H1 (cell line): ENCODE results near the gene VMO1. TPM values are rescaled to one million over a fixed set of nuclear protein-coding genes. Genes with fewer than 3 reads are reported as not detected.

ENCODE experiments used
- BRCA1 ChIP-seq: IDR thresholded peaks from 2 replicates; pipeline ENCODE4 v1.6.1; 2012; ENCODE audit warnings: low read depth, low read length, improper control_type of control experiment
- CHD2 ChIP-seq: IDR thresholded peaks from 2 replicates; pipeline ENCODE4 v1.6.1; 2012; ENCODE audit warnings: low read length, improper control_type of control experiment
- CHD7 ChIP-seq: fragments of 300-600 bp; sonication (generic); IDR thresholded peaks from 2 replicates; pipeline ENCODE4 v1.7.1; 2012; ENCODE audit warnings: low read length, moderate library complexity, mild to moderate bottlenecking, inconsistent platforms; ENCODE audit not compliant: insufficient replicate concordance
- NRF1 ChIP-seq: IDR thresholded peaks from 2 replicates; pipeline ENCODE4 v1.6.1; 2011; ENCODE audit warnings: mild to moderate bottlenecking, low read depth, low read length, improper control_type of control experiment
- TAF7 ChIP-seq: optimal IDR thresholded peaks from 2 replicates; pipeline ENCODE3; 2011; ENCODE audit warnings: low read depth, mild to moderate bottlenecking, inconsistent platforms, low read length, moderate library complexity, borderline replicate concordance
- TCF12 ChIP-seq: IDR thresholded peaks from 2 replicates; pipeline ENCODE4 v1.6.1; 2011; ENCODE audit warnings: low read depth, mild to moderate bottlenecking, low read length
- ZNF274 ChIP-seq: IDR thresholded peaks from 2 replicates; pipeline ENCODE4 v1.7.0; 2012; ENCODE audit warnings: low read length, borderline replicate concordance; ENCODE audit errors: extremely low read depth
- polyA plus RNA-seq, 7 experiments: library from polyadenylated mRNA; depleted of rRNA in 3 of 7; stranded (reverse) in 5 of 7; unstranded in 2 of 7; fragments of >200 nt in 5 of 7; fragments of 200-250 nt in 2 of 7; gene quantifications; 1 replicate in 5 of 7; 2 replicates in 1 of 7; 4 replicates in 1 of 7; pipeline versions ENCODE4 v1.2.1 to v1.2.3, GENCODE V29; 2011 to 2013; ENCODE audit warnings: missing spikeins in 2 of 7, mixed read lengths in 2 of 7
- total RNA-seq: library from RNA; stranded (reverse); fragmentation: NEBNext Ultra II Directional; extraction: Animal tissue kit (Norgen Biotek cat#: 25700); gene quantifications from 2 replicates; pipeline ENCODE4 v1.2.1, GENCODE V29; 2021

Gene VMO1
- total and polyA plus RNA-seq, 2 of the 8 experiments (the other 6 are each of a cell fraction or from before 2014, with no cell fraction given), result 0.30 TPM; not detected in 1

GRCh38 chr17:4739122-4740024 is 46.8 kb downstream of the VMO1 start, which contains the start of the genes CXCL16 and ZMYND15 (continued):
- TF ChIP-seq CHD7 (no peak), TCF12 (no peak), CHD2 (no peak), TAF7 (no peak), ZNF274 (no peak), BRCA1 (no peak), NRF1 (no peak)
